ENCODE data around the gene SUFU.

DNA sequence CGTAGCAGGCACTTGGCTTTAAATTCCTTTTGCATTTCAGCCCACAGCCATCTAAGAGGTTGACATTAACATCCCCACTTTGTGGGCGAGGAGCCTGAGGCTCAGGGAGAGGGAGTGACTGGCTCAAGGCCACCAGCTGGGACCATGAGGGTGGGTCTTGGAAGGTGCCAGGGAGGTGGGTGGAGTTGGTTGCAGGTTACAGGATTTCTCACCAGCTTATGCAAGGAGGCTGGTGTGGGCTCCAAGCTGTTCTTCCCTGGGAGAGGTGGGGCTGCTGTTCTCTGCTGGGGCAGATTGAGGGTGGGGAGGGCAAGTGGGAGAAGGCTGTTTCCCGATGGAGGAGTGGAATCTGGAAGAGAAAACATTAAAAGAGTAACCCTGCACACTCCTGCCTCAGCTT is 38.3 kb upstream of the SUFU start:
- TF ChIP-seq SUZ12 (IDR thresholded peaks at IDR 0.05; ENCODE audit: extremely low read depth, insufficient read depth, insufficient read length) (no peak), ZNF274 (IDR thresholded peaks at IDR 0.05; ENCODE audit: low read depth, low read length) (no peak)
